HEK293 (cell line): ENCODE results near the gene MTCH1.

Source experiments
- GFI1B ChIP-seq: fragments of 450-650 bp; formaldehyde crosslinking; IDR thresholded peaks from 2 replicates; pipeline ENCODE4 v1.5.1; 2016; ENCODE audit warnings: missing biosample characterization, missing genetic modification characterization
- HOXD13 ChIP-seq: sonication (generic); formaldehyde crosslinking; IDR thresholded peaks from 2 replicates; pipeline ENCODE4 v1.8.0; 2022; ENCODE audit warnings: missing genetic modification reagents, borderline replicate concordance
- PRDM1 ChIP-seq: fragments of 450-650 bp; formaldehyde crosslinking; IDR thresholded peaks from 2 replicates; pipeline ENCODE4; 2016; ENCODE audit warnings: missing biosample characterization, missing genetic modification characterization
- ZBTB17 ChIP-seq: fragments of 450-650 bp; formaldehyde crosslinking; IDR thresholded peaks from 2 replicates; pipeline ENCODE4 v1.5.1; 2016; ENCODE audit warnings: missing biosample characterization, missing genetic modification characterization
- ZIC2 ChIP-seq: fragments of 450-650 bp; formaldehyde crosslinking; IDR thresholded peaks from 2 replicates; pipeline ENCODE4 v1.5.1; 2016; ENCODE audit warnings: missing biosample characterization, missing genetic modification characterization
- ZNF169 ChIP-seq: fragments of 450-650 bp; formaldehyde crosslinking; IDR thresholded peaks from 2 replicates; pipeline ENCODE4 v1.5.1; 2016; ENCODE audit warnings: missing biosample characterization, missing genetic modification characterization
- ZNF335 ChIP-seq: fragments of 450-650 bp; formaldehyde crosslinking; conservative IDR thresholded peaks from 2 replicates; pipeline ENCODE4 v1.5.1; 2016; ENCODE audit warnings: missing biosample characterization, missing genetic modification characterization
- ZNF830 ChIP-seq: fragments of 450-650 bp; IDR thresholded peaks from 2 replicates; pipeline ENCODE4 v1.5.0; 2018; ENCODE audit warnings: missing biosample characterization, missing genetic modification characterization, low read depth, mild to moderate bottlenecking, moderate library complexity
- TF ChIP-seq, protein P1 (sequence below): fragments of 450-650 bp; formaldehyde crosslinking; IDR thresholded peaks from 2 replicates; pipeline ENCODE4 v1.5.1; 2016; ENCODE audit warnings: missing biosample characterization, missing genetic modification characterization
- TF ChIP-seq, protein P2 (sequence below): fragments of 450-650 bp; formaldehyde crosslinking; IDR thresholded peaks from 2 replicates; pipeline ENCODE4 v1.5.1; 2016; ENCODE audit warnings: missing biosample characterization, missing genetic modification characterization
- TF ChIP-seq, protein P3 (sequence below): fragments of 450-650 bp; formaldehyde crosslinking; IDR thresholded peaks from 2 replicates; pipeline ENCODE4 v1.5.1; 2016; ENCODE audit warnings: missing biosample characterization, missing genetic modification characterization
- TF ChIP-seq, protein P4 (sequence below): fragments of 450-650 bp; formaldehyde crosslinking; IDR thresholded peaks from 2 replicates; pipeline ENCODE4 v1.5.1; 2017; ENCODE audit warnings: missing biosample characterization, missing genetic modification characterization
- TF ChIP-seq, protein P5 (sequence below): fragments of 450-650 bp; formaldehyde crosslinking; IDR thresholded peaks from 2 replicates; pipeline ENCODE4 v1.5.1; 2016; ENCODE audit warnings: missing biosample characterization, missing genetic modification characterization
- TF ChIP-seq, protein P6 (sequence below): fragments of 450-650 bp; formaldehyde crosslinking; IDR thresholded peaks from 2 replicates; pipeline ENCODE4 v1.5.1; 2016; ENCODE audit warnings: missing biosample characterization, missing genetic modification characterization

The MTCH1 gene

DNA sequence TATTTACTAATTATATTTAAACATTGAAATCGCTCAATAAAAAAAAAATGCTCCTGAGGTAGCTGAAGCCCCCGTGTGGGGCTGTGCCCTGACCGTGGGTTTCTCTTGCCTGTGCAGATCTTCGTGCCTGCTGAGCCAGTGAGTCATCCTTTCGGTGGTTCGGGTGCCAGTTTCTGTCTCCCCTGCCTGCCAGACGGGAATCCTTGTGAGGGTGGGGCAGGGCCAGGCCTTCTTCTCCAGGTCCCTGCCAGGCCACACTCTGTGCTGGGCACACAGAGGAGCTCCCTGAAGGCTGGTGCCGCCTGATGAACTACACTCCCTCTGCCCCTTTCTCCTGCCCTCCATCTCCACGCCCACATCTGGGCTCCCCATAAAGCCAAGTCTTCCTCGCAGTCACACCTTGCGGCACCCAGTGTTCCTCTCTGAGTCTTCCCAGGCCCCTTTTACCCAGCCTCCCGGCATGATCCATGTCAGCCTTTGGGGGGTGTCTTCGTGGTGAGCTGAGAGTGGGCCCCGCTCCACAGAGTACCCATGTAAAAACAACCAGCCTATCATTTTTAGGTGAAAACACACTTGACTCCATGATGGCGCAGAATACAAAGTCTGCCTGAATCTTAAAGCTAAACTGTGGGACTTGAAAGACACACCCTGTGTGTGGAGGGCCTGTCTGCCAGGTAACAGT, 38.8 kb upstream of the MTCH1 start (continued):
- TF ChIP-seq GFI1B (tag by site-specific recombination) (no peak), ZNF169 (tag by site-specific recombination) (no peak), ZNF335 (tag by site-specific recombination) (0 out of 2 replicates have a peak, but pooled peaks have one; percentile 30), HOXD13 (CRISPR knock-in tag) (no peak), ZNF830 (no peak), PRDM1 (no peak), ZBTB17 (0 out of 2 replicates have a peak, but pooled peaks have one; percentile 30), ZIC2 (tag by site-specific recombination) (peak; percentile 25; the same call in 1 of the 2 replicates)
- TF ChIP-seq, protein P1, sequence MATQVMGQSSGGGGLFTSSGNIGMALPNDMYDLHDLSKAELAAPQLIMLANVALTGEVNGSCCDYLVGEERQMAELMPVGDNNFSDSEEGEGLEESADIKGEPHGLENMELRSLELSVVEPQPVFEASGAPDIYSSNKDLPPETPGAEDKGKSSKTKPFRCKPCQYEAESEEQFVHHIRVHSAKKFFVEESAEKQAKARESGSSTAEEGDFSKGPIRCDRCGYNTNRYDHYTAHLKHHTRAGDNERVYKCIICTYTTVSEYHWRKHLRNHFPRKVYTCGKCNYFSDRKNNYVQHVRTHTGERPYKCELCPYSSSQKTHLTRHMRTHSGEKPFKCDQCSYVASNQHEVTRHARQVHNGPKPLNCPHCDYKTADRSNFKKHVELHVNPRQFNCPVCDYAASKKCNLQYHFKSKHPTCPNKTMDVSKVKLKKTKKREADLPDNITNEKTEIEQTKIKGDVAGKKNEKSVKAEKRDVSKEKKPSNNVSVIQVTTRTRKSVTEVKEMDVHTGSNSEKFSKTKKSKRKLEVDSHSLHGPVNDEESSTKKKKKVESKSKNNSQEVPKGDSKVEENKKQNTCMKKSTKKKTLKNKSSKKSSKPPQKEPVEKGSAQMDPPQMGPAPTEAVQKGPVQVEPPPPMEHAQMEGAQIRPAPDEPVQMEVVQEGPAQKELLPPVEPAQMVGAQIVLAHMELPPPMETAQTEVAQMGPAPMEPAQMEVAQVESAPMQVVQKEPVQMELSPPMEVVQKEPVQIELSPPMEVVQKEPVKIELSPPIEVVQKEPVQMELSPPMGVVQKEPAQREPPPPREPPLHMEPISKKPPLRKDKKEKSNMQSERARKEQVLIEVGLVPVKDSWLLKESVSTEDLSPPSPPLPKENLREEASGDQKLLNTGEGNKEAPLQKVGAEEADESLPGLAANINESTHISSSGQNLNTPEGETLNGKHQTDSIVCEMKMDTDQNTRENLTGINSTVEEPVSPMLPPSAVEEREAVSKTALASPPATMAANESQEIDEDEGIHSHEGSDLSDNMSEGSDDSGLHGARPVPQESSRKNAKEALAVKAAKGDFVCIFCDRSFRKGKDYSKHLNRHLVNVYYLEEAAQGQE (tag by site-specific recombination), result no peak
- TF ChIP-seq, protein P2, sequence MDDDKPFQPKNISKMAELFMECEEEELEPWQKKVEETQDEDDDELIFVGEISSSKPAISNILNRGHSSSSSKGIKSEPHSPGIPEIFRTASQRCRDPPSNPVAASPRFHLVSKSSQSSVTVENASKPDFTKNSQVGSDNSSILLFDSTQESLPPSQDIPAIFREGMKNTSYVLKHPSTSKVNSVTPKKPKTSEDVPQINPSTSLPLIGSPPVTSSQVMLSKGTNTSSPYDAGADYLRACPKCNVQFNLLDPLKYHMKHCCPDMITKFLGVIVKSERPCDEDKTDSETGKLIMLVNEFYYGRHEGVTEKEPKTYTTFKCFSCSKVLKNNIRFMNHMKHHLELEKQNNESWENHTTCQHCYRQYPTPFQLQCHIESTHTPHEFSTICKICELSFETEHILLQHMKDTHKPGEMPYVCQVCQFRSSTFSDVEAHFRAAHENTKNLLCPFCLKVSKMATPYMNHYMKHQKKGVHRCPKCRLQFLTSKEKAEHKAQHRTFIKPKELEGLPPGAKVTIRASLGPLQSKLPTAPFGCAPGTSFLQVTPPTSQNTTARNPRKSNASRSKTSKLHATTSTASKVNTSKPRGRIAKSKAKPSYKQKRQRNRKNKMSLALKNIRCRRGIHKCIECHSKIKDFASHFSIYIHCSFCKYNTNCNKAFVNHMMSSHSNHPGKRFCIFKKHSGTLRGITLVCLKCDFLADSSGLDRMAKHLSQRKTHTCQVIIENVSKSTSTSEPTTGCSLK (tag by site-specific recombination), result no peak
- TF ChIP-seq, protein P3, sequence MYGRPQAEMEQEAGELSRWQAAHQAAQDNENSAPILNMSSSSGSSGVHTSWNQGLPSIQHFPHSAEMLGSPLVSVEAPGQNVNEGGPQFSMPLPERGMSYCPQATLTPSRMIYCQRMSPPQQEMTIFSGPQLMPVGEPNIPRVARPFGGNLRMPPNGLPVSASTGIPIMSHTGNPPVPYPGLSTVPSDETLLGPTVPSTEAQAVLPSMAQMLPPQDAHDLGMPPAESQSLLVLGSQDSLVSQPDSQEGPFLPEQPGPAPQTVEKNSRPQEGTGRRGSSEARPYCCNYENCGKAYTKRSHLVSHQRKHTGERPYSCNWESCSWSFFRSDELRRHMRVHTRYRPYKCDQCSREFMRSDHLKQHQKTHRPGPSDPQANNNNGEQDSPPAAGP (tag by site-specific recombination), result no peak
- TF ChIP-seq, protein P4, sequence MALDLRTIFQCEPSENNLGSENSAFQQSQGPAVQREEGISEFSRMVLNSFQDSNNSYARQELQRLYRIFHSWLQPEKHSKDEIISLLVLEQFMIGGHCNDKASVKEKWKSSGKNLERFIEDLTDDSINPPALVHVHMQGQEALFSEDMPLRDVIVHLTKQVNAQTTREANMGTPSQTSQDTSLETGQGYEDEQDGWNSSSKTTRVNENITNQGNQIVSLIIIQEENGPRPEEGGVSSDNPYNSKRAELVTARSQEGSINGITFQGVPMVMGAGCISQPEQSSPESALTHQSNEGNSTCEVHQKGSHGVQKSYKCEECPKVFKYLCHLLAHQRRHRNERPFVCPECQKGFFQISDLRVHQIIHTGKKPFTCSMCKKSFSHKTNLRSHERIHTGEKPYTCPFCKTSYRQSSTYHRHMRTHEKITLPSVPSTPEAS (tag by site-specific recombination), result no peak
- TF ChIP-seq, protein P5, sequence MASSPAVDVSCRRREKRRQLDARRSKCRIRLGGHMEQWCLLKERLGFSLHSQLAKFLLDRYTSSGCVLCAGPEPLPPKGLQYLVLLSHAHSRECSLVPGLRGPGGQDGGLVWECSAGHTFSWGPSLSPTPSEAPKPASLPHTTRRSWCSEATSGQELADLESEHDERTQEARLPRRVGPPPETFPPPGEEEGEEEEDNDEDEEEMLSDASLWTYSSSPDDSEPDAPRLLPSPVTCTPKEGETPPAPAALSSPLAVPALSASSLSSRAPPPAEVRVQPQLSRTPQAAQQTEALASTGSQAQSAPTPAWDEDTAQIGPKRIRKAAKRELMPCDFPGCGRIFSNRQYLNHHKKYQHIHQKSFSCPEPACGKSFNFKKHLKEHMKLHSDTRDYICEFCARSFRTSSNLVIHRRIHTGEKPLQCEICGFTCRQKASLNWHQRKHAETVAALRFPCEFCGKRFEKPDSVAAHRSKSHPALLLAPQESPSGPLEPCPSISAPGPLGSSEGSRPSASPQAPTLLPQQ (tag by site-specific recombination), result peak; percentile 61; the same call in 1 of the 2 replicates
- TF ChIP-seq, protein P6, sequence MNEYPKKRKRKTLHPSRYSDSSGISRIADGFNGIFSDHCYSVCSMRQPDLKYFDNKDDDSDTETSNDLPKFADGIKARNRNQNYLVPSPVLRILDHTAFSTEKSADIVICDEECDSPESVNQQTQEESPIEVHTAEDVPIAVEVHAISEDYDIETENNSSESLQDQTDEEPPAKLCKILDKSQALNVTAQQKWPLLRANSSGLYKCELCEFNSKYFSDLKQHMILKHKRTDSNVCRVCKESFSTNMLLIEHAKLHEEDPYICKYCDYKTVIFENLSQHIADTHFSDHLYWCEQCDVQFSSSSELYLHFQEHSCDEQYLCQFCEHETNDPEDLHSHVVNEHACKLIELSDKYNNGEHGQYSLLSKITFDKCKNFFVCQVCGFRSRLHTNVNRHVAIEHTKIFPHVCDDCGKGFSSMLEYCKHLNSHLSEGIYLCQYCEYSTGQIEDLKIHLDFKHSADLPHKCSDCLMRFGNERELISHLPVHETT (tag by site-specific recombination), result no peak
